H9 (cell line): ENCODE data around the gene CNNM4. TPM values are rescaled to one million over a fixed set of nuclear protein-coding genes. Genes with fewer than 3 reads are reported as not detected.

Experiments
- DNase-seq: peaks from one replicate; pipeline ENCODE4 v3.0.0-alpha.2; 2017
- H2AFZ ChIP-seq: one replicate; pipeline ENCODE4 v1.6.1; 2013; ENCODE audit warnings: mild to moderate bottlenecking, low read length, control low read depth, moderate library complexity
- H2AK5ac ChIP-seq: 2 replicates; pipeline ENCODE4 v1.6.1; 2013; ENCODE audit warnings: low read length, control low read depth, mixed read lengths; ENCODE audit not compliant: insufficient read length
- H2BK120ac ChIP-seq: one replicate; pipeline ENCODE4 v1.6.1; 2013; ENCODE audit warnings: low read depth, mild to moderate bottlenecking, low read length, control low read depth, inconsistent platforms; ENCODE audit not compliant: poor library complexity, severe bottlenecking
- H2BK12ac ChIP-seq: 2 replicates; pipeline ENCODE4 v1.6.1; 2013; ENCODE audit warnings: low read length, control low read depth, mixed read lengths, low read depth; ENCODE audit not compliant: insufficient read length
- H2BK15ac ChIP-seq: 2 replicates; pipeline ENCODE4 v1.6.1; 2013; ENCODE audit warnings: low read depth, low read length, control low read depth
- H2BK20ac ChIP-seq: one replicate; pipeline ENCODE4 v1.6.1; 2013; ENCODE audit warnings: low read depth, mild to moderate bottlenecking, low read length, control low read depth, inconsistent platforms; ENCODE audit not compliant: poor library complexity, severe bottlenecking
- H2BK5ac ChIP-seq: 2 replicates; pipeline ENCODE4 v1.6.1; 2013; ENCODE audit warnings: low read length, control low read depth, mixed read lengths; ENCODE audit not compliant: insufficient read length
- H3K14ac ChIP-seq: 2 replicates; pipeline ENCODE4 v1.6.1; 2013; ENCODE audit warnings: low read length, control low read depth; ENCODE audit not compliant: insufficient read depth
- H3K18ac ChIP-seq: 2 replicates; pipeline ENCODE4 v1.6.1; 2013; ENCODE audit warnings: low read depth, mild to moderate bottlenecking, mixed read lengths, low read length, control low read depth; ENCODE audit not compliant: insufficient read length
- H3K23ac ChIP-seq: 2 replicates; pipeline ENCODE4 v1.6.1; 2013; ENCODE audit warnings: low read length, control low read depth, mixed read lengths, low read depth; ENCODE audit not compliant: insufficient read length
- H3K23me2 ChIP-seq: 2 replicates; pipeline ENCODE4 v1.6.1; 2013; ENCODE audit warnings: low read depth, mild to moderate bottlenecking, mixed read lengths, low read length, control low read depth; ENCODE audit not compliant: insufficient read length, poor library complexity, severe bottlenecking
- H3K27ac ChIP-seq: 2 replicates; pipeline ENCODE4 v1.5.1; 2013; ENCODE audit warnings: low read length, control low read depth, mixed read lengths, low read depth; ENCODE audit not compliant: insufficient read length
- H3K27me3 ChIP-seq: 2 replicates; pipeline ENCODE4 v1.6.1; 2013; ENCODE audit warnings: low read length, control low read depth, inconsistent platforms; ENCODE audit not compliant: insufficient read depth
- H3K4ac ChIP-seq: 2 replicates; pipeline ENCODE4 v1.6.1; 2013; ENCODE audit warnings: low read depth, mild to moderate bottlenecking, control low read depth, inconsistent platforms, low read length, moderate library complexity
- H3K4me1 ChIP-seq: 2 replicates; pipeline ENCODE4 v1.6.1; 2013; ENCODE audit warnings: low read length, control low read depth, inconsistent platforms; ENCODE audit not compliant: insufficient read depth
- H3K4me2 ChIP-seq: 2 replicates; pipeline ENCODE4 v1.6.1; 2013; ENCODE audit warnings: low read length, control low read depth, mixed read lengths; ENCODE audit not compliant: insufficient read length, insufficient read depth
- H3K56ac ChIP-seq: 2 replicates; pipeline ENCODE4 v1.6.1; 2013; ENCODE audit warnings: low read depth, mild to moderate bottlenecking, mixed read lengths, low read length, control low read depth; ENCODE audit not compliant: insufficient read length
- H3K79me1 ChIP-seq: 2 replicates; pipeline ENCODE4 v1.6.1; 2013; ENCODE audit warnings: low read depth, mild to moderate bottlenecking, moderate library complexity, low read length, control low read depth, inconsistent platforms; ENCODE audit not compliant: insufficient read depth, poor library complexity, severe bottlenecking
- H3K79me2 ChIP-seq: 2 replicates; pipeline ENCODE4 v1.6.1; 2013; ENCODE audit warnings: low read length, control low read depth, inconsistent platforms; ENCODE audit not compliant: insufficient read depth
- H3K9ac ChIP-seq: 2 replicates; pipeline ENCODE4 v1.6.1; 2013; ENCODE audit warnings: low read length, control low read depth, mixed read lengths; ENCODE audit not compliant: insufficient read length; ENCODE audit errors: extremely low read depth
- H3K9me3 ChIP-seq: one replicate; pipeline ENCODE4 v1.6.1; 2013; ENCODE audit warnings: low read depth, low read length, inconsistent platforms; ENCODE audit not compliant: control insufficient read depth
- H3T11ph ChIP-seq: one replicate; pipeline ENCODE4 v1.6.1; 2013; ENCODE audit warnings: mild to moderate bottlenecking, low read length, control low read depth, inconsistent platforms
- H4K20me1 ChIP-seq: one replicate; pipeline ENCODE4 v1.6.1; 2013; ENCODE audit not compliant: control insufficient read depth, insufficient read length, insufficient read depth
- H4K5ac ChIP-seq: 2 replicates; pipeline ENCODE4 v1.6.1; 2013; ENCODE audit warnings: low read depth, mild to moderate bottlenecking, mixed read lengths, low read length, control low read depth; ENCODE audit not compliant: insufficient read length
- H4K8ac ChIP-seq: replicated peaks from 2 replicates; pipeline ENCODE4 v1.6.1; 2013; ENCODE audit warnings: low read length, control low read depth, mixed read lengths, low read depth; ENCODE audit not compliant: insufficient read length
- H4K91ac ChIP-seq: 2 replicates; pipeline ENCODE4 v1.6.1; 2013; ENCODE audit warnings: low read depth, mild to moderate bottlenecking, moderate library complexity, mixed read lengths, low read length, control low read depth; ENCODE audit not compliant: insufficient read length
- H3K27ac Mint-ChIP-seq, 3 experiments: 2 replicates in 2 of 3; 3 replicates in 1 of 3; pipeline ENCODE4 v1.8.0; 2020 to 2021; ENCODE audit warnings: mixed read lengths in 3 of 3, mild to moderate bottlenecking in 1 of 3, moderate library complexity in 1 of 3
- H3K27me3 Mint-ChIP-seq: 2 replicates; pipeline ENCODE4 v1.8.0; 2021; ENCODE audit warnings: low read depth, mild to moderate bottlenecking, moderate library complexity, mixed read lengths
- H3K36me3 Mint-ChIP-seq, 3 experiments: 2 replicates in 2 of 3; 3 replicates in 1 of 3; pipeline ENCODE4 v1.8.0; 2020 to 2021; ENCODE audit warnings: low read depth in 3 of 3, mixed read lengths in 3 of 3; ENCODE audit not compliant: insufficient read depth in 1 of 3
- H3K4me1 Mint-ChIP-seq, 2 experiments: 2 replicates each; pipeline ENCODE4 v1.8.0; 2020; ENCODE audit warnings: mixed read lengths in 2 of 2
- H3K4me3 Mint-ChIP-seq, 2 experiments: 2 replicates in 1 of 2; 3 replicates in 1 of 2; pipeline ENCODE4 v1.8.0; 2020 to 2021; ENCODE audit warnings: mild to moderate bottlenecking in 2 of 2, mixed read lengths in 2 of 2, moderate library complexity in 1 of 2
- H3K9me3 Mint-ChIP-seq, 2 experiments: 2 replicates in 1 of 2; 3 replicates in 1 of 2; pipeline ENCODE4 v1.8.0; 2020; ENCODE audit warnings: mild to moderate bottlenecking in 2 of 2, mixed read lengths in 2 of 2, moderate library complexity in 1 of 2
- CTCF ChIP-seq: fragments of 200-600 bp; sonication (generic); conservative IDR thresholded peaks from 3 replicates; pipeline ENCODE4 v1.8.0; 2021; ENCODE audit warnings: antibody characterized with exemption, mild to moderate bottlenecking
- WGBS: extraction: QIAGEN DNeasy Blood & Tissue Kit; methylation state at CpG from one replicate; pipeline ENCODE4 v1.1.7; 2013; ENCODE audit warnings: missing lambda C conversion rate, low lambda C conversion rate, mixed read lengths; ENCODE audit not compliant: insufficient read length; ENCODE audit errors: extremely low coverage; 5-methylcytosine and 5-hydroxymethylcytosine counted together
- total RNA-seq: library from RNA; stranded (reverse); gene quantifications from 2 replicates; pipeline ENCODE4 v1.2.1, GENCODE V29; 2021

Gene CNNM4
- total RNA-seq, 1 experiment from 2014 or later: 8.5 TPM

GRCh38 chr2:96819876-96820511, 59.3 kb downstream of the CNNM4 start:
- Histone ChIP-seq H3K14ac (no peak overlapping the region), H2BK12ac (no peak overlapping the region), H2AK5ac (no peak overlapping the region), H3K79me1 (peaks cover 6% of the 10 kb centered on the region), H2BK120ac (no peak overlapping the region), H3K4me2 (no peak overlapping the region), H3K27ac (no peak overlapping the region), H3K9ac (no peak overlapping the region), H3K79me2 (peaks cover 5% of the 10 kb centered on the region; the same call in 1 of the 2 replicates), H3K23me2 (peaks cover 7% of the 10 kb centered on the region), H4K20me1 (peaks cover 2% of the 10 kb centered on the region), H4K8ac (no peak overlapping the region), H3K4me1 (peaks cover 3% of the 10 kb centered on the region; the same call in 1 of the 2 replicates), H3K27me3 (no peaks in the 10 kb centered on the region), H3K9me3 (no peaks in the 10 kb centered on the region), H3T11ph (no peak overlapping the region), H4K91ac (no peak overlapping the region), H3K18ac (no peak overlapping the region), H3K23ac (no peak overlapping the region), H3K56ac (no peak overlapping the region), H3K4ac (no peak overlapping the region), H2BK5ac (no peak overlapping the region), H4K5ac (no peak overlapping the region), H2BK15ac (no peak overlapping the region), H2AFZ (no peak overlapping the region), H2BK20ac (no peak overlapping the region)
- Mint-ChIP-seq H3K36me3 (peaks cover 20 to 49% (median 44%) of the 10 kb centered on the region in 3 experiments), H3K9me3 (no peaks in the 10 kb centered on the region; a peak in 1 of 5 replicates), H3K27ac (peak overlapping the region; percentile 0 to 63 (median 62); a peak in 5 of 7 replicates), H3K4me3 (peak overlapping the region in 1 of 2 experiments; percentile 50; a peak in 3 of 5 replicates), H3K27me3 (peaks cover 1% of the 10 kb centered on the region; the same call in 1 of the 2 replicates), H3K4me1 (peaks cover 44 to 48% of the 10 kb centered on the region in 2 experiments)
- no peak for DNase-seq
- TF ChIP-seq CTCF: peak; percentile 33; the same call in 1 of the 3 replicates
- WGBS: no CpG with 5 or more reads among the region's 12 CpGs
